HUES6 (cell line): ENCODE results near the gene COX4I1.
"Not testable (repeated sequence)": the region's sequence is repeated elsewhere in the genome, so short reads cannot be mapped to it uniquely, and the experiment has no call there.

Source experiments
- H3K27ac ChIP-seq: 2 replicates; pipeline ENCODE4 v1.7.0; 2013; ENCODE audit warnings: low read depth, mild to moderate bottlenecking, low read length, inconsistent platforms
- H3K27me3 ChIP-seq: 2 replicates; pipeline ENCODE4 v1.6.1; 2013; ENCODE audit warnings: low read length; ENCODE audit not compliant: control insufficient read depth, insufficient read depth
- H3K36me3 ChIP-seq: 2 replicates; pipeline ENCODE4 v1.6.1; 2013; ENCODE audit warnings: low read length; ENCODE audit not compliant: control insufficient read depth, insufficient read depth
- H3K4me1 ChIP-seq: 2 replicates; pipeline ENCODE4 v1.6.1; 2013; ENCODE audit warnings: low read length; ENCODE audit not compliant: control insufficient read depth, insufficient read depth
- H3K4me3 ChIP-seq: 2 replicates; pipeline ENCODE4 v1.5.1; 2013; ENCODE audit warnings: low read depth, low read length
- H3K9ac ChIP-seq: one replicate; pipeline ENCODE4 v1.6.1; 2013; ENCODE audit warnings: mild to moderate bottlenecking, low read length
- H3K9me3 ChIP-seq: 2 replicates; pipeline ENCODE4 v1.6.1; 2013; ENCODE audit warnings: low read depth, low read length; ENCODE audit not compliant: control insufficient read depth, insufficient read depth

Gene COX4I1

GRCh38 chr16:85835227-85835751 is 35.8 kb downstream of the COX4I1 start:
- peaks cover 8% of the 10 kb centered on the region; the same call in 1 of the 2 replicates for H3K9me3 ChIP-seq
- H3K36me3 ChIP-seq, result no peaks in the 10 kb centered on the region
- no peak overlapping the region for H3K4me3 ChIP-seq
- no peak overlapping the region for H3K27ac ChIP-seq
- no peaks in the 10 kb centered on the region for H3K4me1 ChIP-seq
- H3K27me3 ChIP-seq, result peaks cover 16% of the 10 kb centered on the region
- H3K9ac ChIP-seq, result no peak overlapping the region

DNA sequence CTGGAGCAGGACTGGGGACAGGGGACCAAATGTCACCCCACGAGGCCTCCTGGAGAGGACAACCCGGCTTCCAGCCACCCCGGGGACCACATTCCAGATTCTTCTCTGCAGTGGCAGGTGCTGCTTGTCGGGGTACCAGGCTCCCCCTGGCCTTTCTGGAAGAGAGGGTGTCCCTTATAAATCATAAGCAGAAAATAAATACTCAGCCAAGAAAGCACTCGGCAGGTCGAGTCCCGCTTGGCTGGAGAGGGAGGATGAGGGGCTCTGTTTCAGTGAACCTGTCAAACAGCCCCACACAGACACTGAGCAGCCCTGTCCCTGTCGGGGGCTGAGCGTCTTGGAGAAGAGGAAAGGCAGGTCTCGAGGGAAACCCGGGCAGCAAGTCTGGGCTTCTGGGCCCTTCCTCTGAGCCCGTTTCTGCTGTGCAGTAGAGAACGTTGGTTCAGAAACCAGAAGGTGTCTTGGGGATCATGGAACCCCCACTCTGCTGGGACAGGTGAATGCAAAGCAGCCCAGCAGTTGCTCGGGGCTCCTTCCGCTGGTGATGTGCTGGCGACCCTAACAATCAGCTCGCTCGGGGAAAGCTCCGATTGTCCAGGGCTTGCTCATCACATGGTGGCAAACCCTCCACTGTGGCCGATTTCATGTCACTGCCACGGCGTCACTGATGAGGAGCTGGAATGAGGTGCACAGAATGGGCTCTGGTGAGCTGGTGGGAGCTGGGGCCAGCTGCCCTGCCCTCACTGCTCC is 36.6 kb downstream of the COX4I1 start:
- H3K36me3 ChIP-seq, result no peaks in the 10 kb centered on the region
- H3K9ac ChIP-seq, result no peak overlapping the region
- no peak overlapping the region for H3K4me3 ChIP-seq
- H3K27ac ChIP-seq, result no peak overlapping the region
- H3K4me1 ChIP-seq, result no peaks in the 10 kb centered on the region
- peaks cover 8% of the 10 kb centered on the region; the same call in 1 of the 2 replicates for H3K9me3 ChIP-seq
- peaks cover 17% of the 10 kb centered on the region for H3K27me3 ChIP-seq

- Histone ChIP-seq H3K27me3 (peaks cover 20% of the 10 kb centered on the region), H3K4me3 (no peak overlapping the region), H3K27ac (no peak overlapping the region), H3K4me1 (no peaks in the 10 kb centered on the region), H3K9me3 (peaks cover 8% of the 10 kb centered on the region; the same call in 1 of the 2 replicates), H3K36me3 (no peaks in the 10 kb centered on the region), H3K9ac (no peak overlapping the region)
Measured at GRCh38 chr16:85836706-85837582, 37.4 kb downstream of the COX4I1 start.

- not testable (repeated sequence) for H3K4me3 ChIP-seq, H3K9ac ChIP-seq, H3K4me1 ChIP-seq, H3K27ac ChIP-seq, H3K36me3 ChIP-seq
- Histone ChIP-seq H3K9me3 (peaks cover 10% of the 10 kb centered on the region), H3K27me3 (peaks cover 20% of the 10 kb centered on the region)
Measured at GRCh38 chr16:85837654-85838053, 38.2 kb downstream of the COX4I1 start.

DNA sequence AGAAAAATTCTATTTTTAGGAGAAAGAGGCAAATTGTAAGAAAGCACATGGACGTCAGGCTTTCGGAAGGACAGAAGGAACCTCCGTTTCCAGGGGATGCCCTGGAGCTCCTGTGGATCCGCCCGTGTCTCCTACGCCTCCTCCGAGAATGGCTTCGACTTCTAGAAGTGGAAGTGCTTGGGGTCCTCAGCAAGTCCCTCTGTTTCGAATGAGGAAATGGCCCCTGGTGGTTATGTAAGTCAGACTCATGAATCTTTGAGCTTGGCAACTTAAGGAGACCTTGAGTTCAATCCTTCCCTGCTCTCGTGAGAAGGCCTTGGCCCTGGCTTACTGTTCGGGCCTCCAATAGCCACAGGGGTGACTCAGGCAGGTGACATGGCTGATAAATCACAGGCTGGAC is 38.9 kb downstream of the COX4I1 start:
- H3K27ac ChIP-seq, result no peak overlapping the region
- H3K4me1 ChIP-seq, result no peaks in the 10 kb centered on the region
- H3K9ac ChIP-seq, result no peak overlapping the region
- H3K27me3 ChIP-seq, result peaks cover 20% of the 10 kb centered on the region
- no peak overlapping the region for H3K4me3 ChIP-seq
- no peaks in the 10 kb centered on the region for H3K36me3 ChIP-seq
- H3K9me3 ChIP-seq, result peaks cover 11% of the 10 kb centered on the region

GRCh38 chr16:85838876-85839585 is 39.5 kb downstream of the COX4I1 start:
- no peaks in the 10 kb centered on the region for H3K36me3 ChIP-seq
- no peak overlapping the region for H3K27ac ChIP-seq
- no peaks in the 10 kb centered on the region for H3K4me1 ChIP-seq
- H3K9me3 ChIP-seq, result peaks cover 8% of the 10 kb centered on the region
- no peak overlapping the region for H3K4me3 ChIP-seq
- H3K27me3 ChIP-seq, result peaks cover 20% of the 10 kb centered on the region
- H3K9ac ChIP-seq, result no peak overlapping the region

- Histone ChIP-seq H3K4me1 (no peaks in the 10 kb centered on the region), H3K4me3 (no peak overlapping the region), H3K27ac (no peak overlapping the region), H3K27me3 (peaks cover 21% of the 10 kb centered on the region), H3K9ac (no peak overlapping the region), H3K36me3 (no peaks in the 10 kb centered on the region), H3K9me3 (peaks cover 8% of the 10 kb centered on the region)
Measured at GRCh38 chr16:85839681-85840240, 40.3 kb downstream of the COX4I1 start.

DNA sequence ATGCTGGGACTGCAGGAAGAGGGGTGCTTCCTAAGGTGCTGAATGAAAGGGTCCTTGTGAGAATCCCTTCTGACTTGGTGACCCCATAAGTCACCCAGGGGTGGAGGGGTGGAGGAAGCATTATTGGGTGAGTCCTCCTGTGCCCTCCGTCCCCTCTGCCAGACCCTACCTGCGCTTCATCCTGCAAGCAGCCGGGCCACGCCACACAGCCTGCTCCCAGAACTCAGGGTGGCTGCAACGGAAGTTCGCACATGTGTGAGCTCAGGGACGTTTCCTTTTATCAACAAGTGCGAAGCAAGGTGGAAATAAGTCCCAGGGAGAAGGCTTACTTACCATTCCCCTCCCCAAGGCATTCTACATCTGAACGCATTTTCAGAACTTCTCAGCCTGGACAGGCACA is 40.9 kb downstream of the COX4I1 start:
- no peaks in the 10 kb centered on the region for H3K36me3 ChIP-seq
- no peak overlapping the region for H3K9ac ChIP-seq
- no peak overlapping the region for H3K4me3 ChIP-seq
- peaks cover 8% of the 10 kb centered on the region for H3K9me3 ChIP-seq
- peaks cover 17% of the 10 kb centered on the region for H3K27me3 ChIP-seq
- H3K27ac ChIP-seq, result no peak overlapping the region
- no peaks in the 10 kb centered on the region for H3K4me1 ChIP-seq

DNA sequence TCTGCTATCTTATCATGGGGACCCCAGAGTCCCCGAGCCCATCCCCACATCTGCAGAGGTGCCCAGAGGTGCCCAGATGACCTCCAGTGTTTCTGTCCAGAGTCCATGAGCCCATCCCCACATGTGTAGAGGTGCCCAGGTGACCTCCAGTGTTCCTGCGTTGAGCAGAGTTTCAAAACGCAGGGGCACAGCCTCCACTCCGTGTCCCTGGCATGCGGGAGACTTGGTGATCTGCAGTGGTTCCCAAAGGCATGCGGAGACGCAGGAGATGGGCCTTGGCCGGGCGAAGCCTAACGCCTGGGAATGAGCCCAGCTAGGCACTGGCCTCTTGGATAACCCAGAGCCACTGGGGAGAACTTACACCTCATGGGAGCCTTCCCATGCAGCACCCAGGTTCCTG is 41.3 kb downstream of the COX4I1 start:
- no peak overlapping the region for H3K9ac ChIP-seq
- H3K27me3 ChIP-seq, result peaks cover 14% of the 10 kb centered on the region
- H3K9me3 ChIP-seq, result peaks cover 8% of the 10 kb centered on the region
- H3K4me1 ChIP-seq, result no peaks in the 10 kb centered on the region
- no peaks in the 10 kb centered on the region for H3K36me3 ChIP-seq
- H3K4me3 ChIP-seq, result no peak overlapping the region
- no peak overlapping the region for H3K27ac ChIP-seq

GRCh38 chr16:85842435-85842834 is 42.9 kb downstream of the COX4I1 start:
- Histone ChIP-seq H3K27me3 (peaks cover 6% of the 10 kb centered on the region; the same call in 1 of the 2 replicates), H3K27ac (no peak overlapping the region), H3K36me3 (no peaks in the 10 kb centered on the region), H3K9me3 (peaks cover 8% of the 10 kb centered on the region), H3K4me3 (no peak overlapping the region), H3K4me1 (no peaks in the 10 kb centered on the region), H3K9ac (no peak overlapping the region)
